Subcutaneous adipose tissue (tissue), 4 donors: ENCODE data around the gene PNISR. TPM values are rescaled to one million over a fixed set of nuclear protein-coding genes. Genes with fewer than 3 reads are reported as not detected.

Experiments
- total RNA-seq, 4 donors: library from RNA; depleted of rRNA; stranded (reverse); fragments of >200 nt; gene quantifications; one replicate each; pipeline ENCODE4 v1.1.0, GENCODE V29; 2016
- TF ChIP-seq, protein P1 (sequence below): fragments of 450-650 bp; IDR thresholded peaks from one replicate; pipeline ENCODE4 v1.5.1; 2016; ENCODE audit warnings: low read depth, mild to moderate bottlenecking, control low read depth, antibody characterized with exemption, moderate library complexity

Gene PNISR
- total RNA-seq, 4 donors from 2014 or later, result 165 to 186 (median 181) TPM

DNA sequence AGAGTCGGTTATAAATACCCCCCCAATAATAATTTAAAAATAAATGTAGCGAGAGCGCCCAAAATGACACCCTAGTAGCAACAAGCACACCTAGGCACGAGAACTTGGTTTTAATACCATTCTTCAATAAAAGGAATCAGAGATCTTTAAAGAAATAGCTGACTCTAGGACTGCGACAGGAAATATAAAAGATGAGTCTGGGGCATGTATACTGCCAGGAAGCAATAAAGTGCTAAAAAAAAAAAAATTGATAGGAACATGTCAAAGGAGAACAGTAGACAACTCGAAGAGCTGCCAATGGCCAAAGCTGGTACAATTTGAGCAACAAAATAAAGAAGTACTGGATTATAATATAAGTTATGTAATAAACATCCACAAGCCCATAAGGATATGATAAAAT is 2.2 kb downstream of the PNISR start:
- TF ChIP-seq, protein P1, sequence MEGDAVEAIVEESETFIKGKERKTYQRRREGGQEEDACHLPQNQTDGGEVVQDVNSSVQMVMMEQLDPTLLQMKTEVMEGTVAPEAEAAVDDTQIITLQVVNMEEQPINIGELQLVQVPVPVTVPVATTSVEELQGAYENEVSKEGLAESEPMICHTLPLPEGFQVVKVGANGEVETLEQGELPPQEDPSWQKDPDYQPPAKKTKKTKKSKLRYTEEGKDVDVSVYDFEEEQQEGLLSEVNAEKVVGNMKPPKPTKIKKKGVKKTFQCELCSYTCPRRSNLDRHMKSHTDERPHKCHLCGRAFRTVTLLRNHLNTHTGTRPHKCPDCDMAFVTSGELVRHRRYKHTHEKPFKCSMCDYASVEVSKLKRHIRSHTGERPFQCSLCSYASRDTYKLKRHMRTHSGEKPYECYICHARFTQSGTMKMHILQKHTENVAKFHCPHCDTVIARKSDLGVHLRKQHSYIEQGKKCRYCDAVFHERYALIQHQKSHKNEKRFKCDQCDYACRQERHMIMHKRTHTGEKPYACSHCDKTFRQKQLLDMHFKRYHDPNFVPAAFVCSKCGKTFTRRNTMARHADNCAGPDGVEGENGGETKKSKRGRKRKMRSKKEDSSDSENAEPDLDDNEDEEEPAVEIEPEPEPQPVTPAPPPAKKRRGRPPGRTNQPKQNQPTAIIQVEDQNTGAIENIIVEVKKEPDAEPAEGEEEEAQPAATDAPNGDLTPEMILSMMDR, result no peak

DNA sequence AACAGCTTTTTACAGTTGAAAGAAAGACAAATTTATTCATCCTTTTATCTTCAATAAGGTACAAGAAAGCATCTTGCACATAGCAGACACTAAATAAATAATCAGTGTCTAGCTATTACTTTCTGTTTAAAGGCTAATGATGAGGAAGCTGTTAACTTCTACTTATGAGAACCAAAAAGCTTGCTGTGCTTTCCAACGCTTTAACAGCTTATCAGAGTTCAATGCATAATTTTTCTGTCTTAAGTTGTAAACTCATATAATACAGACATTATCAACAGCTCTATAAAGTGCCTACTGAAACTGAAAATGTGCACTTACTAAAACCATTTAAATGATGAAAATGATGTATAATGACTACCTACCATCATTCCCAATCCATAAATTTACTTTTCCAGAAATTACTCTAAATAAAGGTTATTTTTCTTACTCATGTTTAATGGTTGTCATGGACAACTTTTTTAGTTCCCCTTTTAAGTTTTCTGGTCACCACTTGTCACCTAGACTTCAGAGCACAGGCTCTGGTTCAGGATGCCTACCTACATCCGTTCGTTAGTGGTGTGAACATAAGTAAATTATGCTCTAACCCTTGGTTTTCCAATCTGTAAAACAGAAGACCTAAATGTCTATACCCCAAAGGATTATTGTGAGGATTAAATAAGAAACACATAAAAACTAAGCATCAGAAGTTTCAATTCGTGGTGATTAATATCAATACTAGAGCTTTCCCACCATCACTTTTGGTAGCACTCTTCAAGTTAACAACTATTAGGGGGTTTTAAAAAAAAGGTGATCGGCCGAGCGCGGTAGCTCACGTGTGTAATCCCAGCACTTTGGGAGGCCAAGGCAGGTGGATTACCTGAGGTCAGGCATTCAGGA is 8.0 kb downstream of the PNISR start:
- TF ChIP-seq, protein P1, result no peak

DNA sequence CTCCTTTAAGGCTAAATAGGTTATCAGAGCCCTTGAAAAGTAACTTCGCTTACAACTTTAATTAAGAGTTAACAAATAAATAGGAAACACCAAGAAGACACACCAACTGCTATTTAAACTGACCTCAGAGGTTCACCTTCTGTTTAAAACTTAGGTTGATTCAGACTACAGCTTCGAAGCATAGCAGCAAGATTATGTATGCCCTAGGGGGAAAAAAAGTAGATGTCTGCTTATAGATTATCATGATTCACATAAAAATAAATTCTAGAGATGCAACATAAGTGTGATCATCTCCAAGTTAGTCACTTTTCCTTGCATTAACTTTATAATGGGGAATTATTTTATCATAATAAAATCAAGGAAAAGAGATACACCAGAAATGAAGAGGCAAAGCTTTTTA is 8.9 kb downstream of the PNISR start:
- TF ChIP-seq, protein P1, result no peak

- TF ChIP-seq, protein P1, result no peak
Observed at GRCh38 chr6:99415446-99415845, 9.7 kb downstream of the PNISR start.

GRCh38 chr6:99412065-99412464 is 13.0 kb downstream of the PNISR start:
- TF ChIP-seq, protein P1, result no peak

GRCh38 chr6:99409672-99410071 is 15.4 kb downstream of the PNISR start:
- TF ChIP-seq, protein P1, result no peak

DNA sequence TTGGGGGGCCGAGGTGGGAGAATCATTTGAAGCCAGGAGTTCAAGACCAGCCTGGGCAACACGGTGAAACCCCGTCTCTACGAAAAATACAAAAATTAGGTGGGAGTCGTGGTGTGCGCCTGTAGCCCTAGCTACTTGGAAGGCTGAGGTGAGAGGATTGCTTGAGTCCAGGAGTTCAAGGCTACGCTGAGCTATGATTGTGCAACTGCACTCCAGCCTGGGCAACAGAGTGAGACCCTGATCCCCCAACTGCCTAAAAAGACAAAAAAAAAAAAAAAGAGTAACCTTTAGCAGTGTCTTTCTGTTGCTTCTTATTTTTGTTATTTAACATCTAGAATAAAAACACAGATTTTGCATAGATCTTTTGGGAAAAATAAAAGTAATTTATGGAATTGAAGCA is 18.0 kb downstream of the PNISR start:
- TF ChIP-seq, protein P1, result no peak
